Sigmoid colon (tissue), 7 donors: ENCODE data around the gene ERRFI1. TPM values are rescaled to one million over a fixed set of nuclear protein-coding genes. Genes with fewer than 3 reads are reported as not detected.
A peak's percentile ranks its signal among the peaks of the same experiment; 100 is the strongest.

Source experiments
- DNase-seq: peaks from one replicate; pipeline ENCODE4 v3.0.0-alpha.2; 2019
- H3K27ac ChIP-seq, 4 donors: fragments of 200-600 bp; sonication (generic); one replicate each; pipeline ENCODE4 v1.5.1; 2016 to 2019; ENCODE audit warnings: mild to moderate bottlenecking in 1 of 4
- H3K27me3 ChIP-seq, 3 donors: fragments of 200-600 bp; sonication (generic); one replicate each; pipeline ENCODE4 v1.5.1; 2019; ENCODE audit warnings: mild to moderate bottlenecking in 1 of 3
- H3K36me3 ChIP-seq, 4 donors: fragments of 200-600 bp; sonication (generic); one replicate each; pipeline ENCODE4 v1.5.1; 2016 to 2019
- H3K4me1 ChIP-seq, 4 donors: fragments of 200-600 bp; sonication (generic); one replicate each; pipeline ENCODE4 v1.5.1; 2017 to 2019
- H3K4me3 ChIP-seq, 4 donors: fragments of 200-600 bp; sonication (generic); one replicate each; pipeline ENCODE4 v1.5.1; 2017 to 2019; ENCODE audit warnings: mild to moderate bottlenecking in 2 of 4, moderate library complexity in 1 of 4
- H3K9me3 ChIP-seq, 4 donors: fragments of 200-600 bp in 3 of 4; sonication (generic) in 3 of 4; one replicate each; pipeline versions ENCODE4 v1.5.1 to v1.6.1; 2013 to 2019
- EP300 ChIP-seq, 4 donors: sonication (generic); formaldehyde crosslinking; IDR thresholded peaks; one replicate each; pipeline ENCODE4 v1.6.1; 2017; ENCODE audit warnings: antibody characterized with exemption in 4 of 4
- POLR2A ChIP-seq, 2 donors: fragments of 450-650 bp; IDR thresholded peaks; one replicate each; pipeline ENCODE4 v1.6.1; 2016; ENCODE audit warnings: antibody characterized with exemption in 2 of 2, mild to moderate bottlenecking in 2 of 2, moderate library complexity in 2 of 2
- POLR2AphosphoS5 ChIP-seq, 4 donors: sonication (generic); formaldehyde crosslinking; IDR thresholded peaks; one replicate each; pipeline ENCODE4 v1.6.1; 2017; ENCODE audit warnings: antibody characterized with exemption in 4 of 4
- WGBS, 2 donors: extraction: QIAGEN DNeasy Blood & Tissue Kit; methylation state at CpG; one replicate each; pipeline ENCODE4 v1.1.7; 2013; 5-methylcytosine and 5-hydroxymethylcytosine counted together
- intact Hi-C: fragments of 100-400 bp; cut with DNase I; formaldehyde crosslinking; loops from one replicate; pipeline ENCODE4 v1.15.1; 2023
- polyA plus RNA-seq, 3 donors: library from polyadenylated mRNA; stranded (reverse); fragments of 200-250 nt; gene quantifications; one replicate each; pipeline ENCODE4 v1.2.3, GENCODE V29; 2013
- total RNA-seq, 4 donors: library from RNA; depleted of rRNA; stranded (reverse); fragments of >200 nt; gene quantifications; one replicate each; pipeline ENCODE4 v1.1.0, GENCODE V29; 2016
- TF ChIP-seq, protein P1 (sequence below), 4 experiments: fragments of 450-650 bp in 3 of 4; fragments of 200-600 bp in 1 of 4; IDR thresholded peaks; one replicate each; pipeline ENCODE4 v1.5.1; 2016 to 2019; ENCODE audit warnings: antibody characterized with exemption in 4 of 4, mild to moderate bottlenecking in 3 of 4, moderate library complexity in 2 of 4
- donor health status: healthy with polysubstance abuse.
- donor health status: Bipolar disorder and iron deficiency.
- donor health status: healthy.

Gene ERRFI1
- total and polyA plus RNA-seq, 7 donors = 28.4 to 131 (median 81.1) TPM

DNA sequence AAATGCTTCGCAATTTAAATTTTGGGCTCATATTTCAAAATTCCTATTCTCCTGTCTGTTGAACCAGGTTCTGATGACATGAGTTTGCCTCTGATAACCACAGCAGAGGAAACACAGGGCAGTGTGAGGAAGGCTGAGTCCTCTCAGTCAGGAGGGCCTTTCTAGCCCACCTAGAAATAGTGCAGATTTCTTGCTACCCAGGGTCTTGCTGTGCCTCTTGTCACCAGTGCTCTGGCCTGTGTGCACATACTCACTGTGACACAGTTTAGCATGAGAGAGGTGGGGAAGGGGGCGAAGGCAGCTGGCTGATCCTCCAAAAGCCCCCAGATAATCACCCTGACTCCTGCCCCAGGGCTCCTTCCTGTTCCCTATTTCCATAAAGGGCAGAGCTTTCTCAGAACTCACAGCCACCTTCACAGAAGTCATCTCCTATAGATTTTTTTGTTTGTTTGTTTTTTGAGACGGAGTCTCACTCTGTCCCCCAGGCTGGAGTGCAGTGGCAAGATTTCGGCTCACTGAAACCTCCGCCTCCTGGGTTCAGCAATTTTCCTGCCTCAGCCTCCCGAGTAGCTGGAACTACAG lies 23.7 kb downstream of the ERRFI1 start:
- Histone ChIP-seq H3K36me3 (no peaks in the 10 kb centered on the region), H3K27ac (peak overlapping the region in 3 of 4 donors; percentile 5 to 84 (median 74)), H3K27me3 (no peaks in the 10 kb centered on the region), H3K4me3 (no peak overlapping the region), H3K4me1 (peaks cover 0 to 26% (median 19%) of the 10 kb centered on the region in 4 donors), H3K9me3 (no peaks in the 10 kb centered on the region)
- TF ChIP-seq POLR2A (IDR thresholded peaks at IDR 0.05) = no peak
- TF ChIP-seq, protein P1, sequence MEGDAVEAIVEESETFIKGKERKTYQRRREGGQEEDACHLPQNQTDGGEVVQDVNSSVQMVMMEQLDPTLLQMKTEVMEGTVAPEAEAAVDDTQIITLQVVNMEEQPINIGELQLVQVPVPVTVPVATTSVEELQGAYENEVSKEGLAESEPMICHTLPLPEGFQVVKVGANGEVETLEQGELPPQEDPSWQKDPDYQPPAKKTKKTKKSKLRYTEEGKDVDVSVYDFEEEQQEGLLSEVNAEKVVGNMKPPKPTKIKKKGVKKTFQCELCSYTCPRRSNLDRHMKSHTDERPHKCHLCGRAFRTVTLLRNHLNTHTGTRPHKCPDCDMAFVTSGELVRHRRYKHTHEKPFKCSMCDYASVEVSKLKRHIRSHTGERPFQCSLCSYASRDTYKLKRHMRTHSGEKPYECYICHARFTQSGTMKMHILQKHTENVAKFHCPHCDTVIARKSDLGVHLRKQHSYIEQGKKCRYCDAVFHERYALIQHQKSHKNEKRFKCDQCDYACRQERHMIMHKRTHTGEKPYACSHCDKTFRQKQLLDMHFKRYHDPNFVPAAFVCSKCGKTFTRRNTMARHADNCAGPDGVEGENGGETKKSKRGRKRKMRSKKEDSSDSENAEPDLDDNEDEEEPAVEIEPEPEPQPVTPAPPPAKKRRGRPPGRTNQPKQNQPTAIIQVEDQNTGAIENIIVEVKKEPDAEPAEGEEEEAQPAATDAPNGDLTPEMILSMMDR (IDR thresholded peaks at IDR 0.05) = no peak
- no peak for TF ChIP-seq EP300 (IDR thresholded peaks at IDR 0.05)
- no peak for TF ChIP-seq POLR2AphosphoS5 (IDR thresholded peaks at IDR 0.05)
- intact Hi-C loops = no loop called here
- DNase-seq = no peak
- 97 to 99% methylated on average over 6 of the region's 6 CpGs for WGBS, 2 donors

- Histone ChIP-seq H3K27me3 (no peaks in the 10 kb centered on the region), H3K36me3 (no peaks in the 10 kb centered on the region), H3K27ac (no peak overlapping the region), H3K4me1 (no peaks in the 10 kb centered on the region), H3K4me3 (no peak overlapping the region), H3K9me3 (no peaks in the 10 kb centered on the region)
- no peak for DNase-seq
- intact Hi-C loops = no loop called here
- WGBS, 2 donors = 95 to 96% methylated on average over 5 of the region's 5 CpGs
- no peak for TF ChIP-seq POLR2AphosphoS5 (IDR thresholded peaks at IDR 0.05)
- no peak for TF ChIP-seq POLR2A (IDR thresholded peaks at IDR 0.05)
- TF ChIP-seq, protein P1 (IDR thresholded peaks at IDR 0.05) = no peak
- no peak for TF ChIP-seq EP300 (IDR thresholded peaks at IDR 0.05)
Observed at GRCh38 chr1:7995437-7995836, 30.7 kb downstream of the ERRFI1 start.

DNA sequence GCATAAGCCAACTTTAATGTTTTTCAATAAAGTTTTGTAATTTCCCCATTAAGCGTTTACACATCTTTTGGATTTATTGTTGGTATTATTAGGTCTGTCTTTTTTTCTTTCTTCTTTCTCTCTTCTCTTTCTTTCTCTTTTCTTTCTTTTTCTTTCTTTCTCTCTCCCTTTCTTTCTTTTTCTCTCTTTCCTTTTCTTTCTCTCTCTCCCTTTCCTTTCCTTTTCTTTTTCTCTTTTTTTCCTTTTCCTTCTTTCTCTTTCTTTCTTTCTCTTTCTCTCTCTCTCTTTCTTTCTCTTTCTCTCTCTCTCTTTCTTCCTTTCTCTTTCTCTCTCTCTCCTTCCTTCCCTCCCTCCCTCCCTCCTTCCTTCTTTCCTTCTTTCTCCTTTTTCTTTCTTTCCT lies 31.3 kb downstream of the ERRFI1 start:
- peaks cover 0 to 1% (median 0%) of the 10 kb centered on the region in 4 donors for H3K4me1 ChIP-seq
- intact Hi-C loops = no loop called here
- H3K27ac ChIP-seq = no peak overlapping the region
- no peak overlapping the region for H3K4me3 ChIP-seq
- H3K36me3 ChIP-seq = no peaks in the 10 kb centered on the region
- DNase-seq = no peak
- H3K9me3 ChIP-seq = no peaks in the 10 kb centered on the region
- H3K27me3 ChIP-seq = no peaks in the 10 kb centered on the region
- 97% methylated on average over 1 of the region's 1 CpG for WGBS, 2 donors
- TF ChIP-seq, protein P1 (IDR thresholded peaks at IDR 0.05) = no peak
- TF ChIP-seq EP300 (IDR thresholded peaks at IDR 0.05) (no peak), POLR2A (IDR thresholded peaks at IDR 0.05) (no peak), POLR2AphosphoS5 (IDR thresholded peaks at IDR 0.05) (no peak)

- Histone ChIP-seq H3K4me1 (peaks cover 0 to 11% (median 0%) of the 10 kb centered on the region in 4 donors), H3K27ac (no peak overlapping the region), H3K36me3 (no peaks in the 10 kb centered on the region), H3K9me3 (no peaks in the 10 kb centered on the region), H3K4me3 (no peak overlapping the region), H3K27me3 (no peaks in the 10 kb centered on the region)
- TF ChIP-seq, protein P1 (IDR thresholded peaks at IDR 0.05) = no peak
- TF ChIP-seq POLR2A (IDR thresholded peaks at IDR 0.05) (no peak), POLR2AphosphoS5 (IDR thresholded peaks at IDR 0.05) (no peak), EP300 (IDR thresholded peaks at IDR 0.05) (no peak)
- 80 to 90% methylated on average over 19 of the region's 19 CpGs for WGBS, 2 donors
- intact Hi-C loops = no loop called here
- DNase-seq = no peak
Observed at GRCh38 chr1:7993593-7994479, 32.3 kb downstream of the ERRFI1 start.
